SK-N-SH treated with all-trans-retinoic acid at 6 μM for 48 hours (cell line): ENCODE results near the gene VEGFB.

Experiments used
- ATAC-seq: fragments of 200-7000 bp; cut with Tn5 transposase; 3 replicates; pipeline ENCODE4 v1.9.1; 2020; ENCODE audit warnings: mild to moderate bottlenecking, moderate library complexity
- ARNTL ChIP-seq: fragments of 450-650 bp; formaldehyde crosslinking; IDR thresholded peaks from 2 replicates; pipeline ENCODE4 v1.5.0; 2020; ENCODE audit warnings: low read depth, mild to moderate bottlenecking, moderate library complexity, borderline replicate concordance
- BACH2 ChIP-seq: fragments of 250-450 bp; sonication (Bioruptor Pico); IDR thresholded peaks from 2 replicates; pipeline ENCODE4 v1.9.0; 2021; ENCODE audit warnings: mild to moderate bottlenecking, borderline replicate concordance
- CSDC2 ChIP-seq: fragments of 250-450 bp; sonication (Bioruptor Pico); IDR thresholded peaks from 2 replicates; pipeline ENCODE4 v1.5.0; 2020; ENCODE audit warnings: mild to moderate bottlenecking, moderate library complexity
- ESRRG ChIP-seq: fragments of 250-450 bp; sonication (Bioruptor Pico); IDR thresholded peaks from 2 replicates; pipeline ENCODE4 v1.6.1; 2021; ENCODE audit warnings: mild to moderate bottlenecking
- GLIS3 ChIP-seq: fragments of 250-450 bp; sonication (Bioruptor Pico); IDR thresholded peaks from 2 replicates; pipeline ENCODE4 v1.5.0; 2020; ENCODE audit warnings: mild to moderate bottlenecking, moderate library complexity
- ISL1 ChIP-seq: fragments of 250-450 bp; sonication (Bioruptor Pico); IDR thresholded peaks from 2 replicates; pipeline ENCODE4 v2.1.2; 2022; ENCODE audit warnings: mild to moderate bottlenecking, moderate library complexity
- PPARA ChIP-seq: fragments of 250-450 bp; sonication (Bioruptor Pico); IDR thresholded peaks from 2 replicates; pipeline ENCODE4 v1.5.0; 2020; ENCODE audit warnings: mild to moderate bottlenecking, borderline replicate concordance
- RARB ChIP-seq: fragments of 250-450 bp; sonication (Bioruptor Pico); IDR thresholded peaks from 2 replicates; pipeline ENCODE4 v1.8.0; 2021; ENCODE audit warnings: mild to moderate bottlenecking, moderate library complexity
- TCF4 ChIP-seq: fragments of 250-450 bp; sonication (Bioruptor Pico); IDR thresholded peaks from 2 replicates; pipeline ENCODE4 v1.8.0; 2021; ENCODE audit warnings: mild to moderate bottlenecking, moderate library complexity, borderline replicate concordance
- ZFP3 ChIP-seq: fragments of 250-450 bp; sonication (Bioruptor Pico); IDR thresholded peaks from 2 replicates; pipeline ENCODE4 v1.5.0; 2020; ENCODE audit warnings: mild to moderate bottlenecking, moderate library complexity
- ZFP30 ChIP-seq: fragments of 450-650 bp; formaldehyde crosslinking; IDR thresholded peaks from 2 replicates; pipeline ENCODE4 v1.5.0; 2022; ENCODE audit warnings: mild to moderate bottlenecking, moderate library complexity
- ZNF70 ChIP-seq: fragments of 450-650 bp; formaldehyde crosslinking; IDR thresholded peaks from 2 replicates; pipeline ENCODE4 v1.5.0; 2020; ENCODE audit warnings: mild to moderate bottlenecking, moderate library complexity
- ZNF8 ChIP-seq: fragments of 450-650 bp; formaldehyde crosslinking; IDR thresholded peaks from 2 replicates; pipeline ENCODE4 v1.5.0; 2020; ENCODE audit warnings: mild to moderate bottlenecking, moderate library complexity
- TF ChIP-seq, protein P1 (sequence below): fragments of 250-450 bp; sonication (Bioruptor Pico); IDR thresholded peaks from 2 replicates; pipeline ENCODE4 v1.5.1; 2020; ENCODE audit warnings: low read depth, mild to moderate bottlenecking, moderate library complexity
- TF ChIP-seq, protein P2 (sequence below): fragments of 250-450 bp; sonication (Bioruptor Pico); IDR thresholded peaks from 2 replicates; pipeline ENCODE4 v1.5.1; 2021; ENCODE audit warnings: mild to moderate bottlenecking, moderate library complexity
- TF ChIP-seq, protein P3 (sequence below): fragments of 250-450 bp; sonication (Bioruptor Pico); IDR thresholded peaks from 2 replicates; pipeline ENCODE4 v1.8.0; 2020; ENCODE audit warnings: mild to moderate bottlenecking, moderate library complexity, borderline replicate concordance

Gene VEGFB

DNA sequence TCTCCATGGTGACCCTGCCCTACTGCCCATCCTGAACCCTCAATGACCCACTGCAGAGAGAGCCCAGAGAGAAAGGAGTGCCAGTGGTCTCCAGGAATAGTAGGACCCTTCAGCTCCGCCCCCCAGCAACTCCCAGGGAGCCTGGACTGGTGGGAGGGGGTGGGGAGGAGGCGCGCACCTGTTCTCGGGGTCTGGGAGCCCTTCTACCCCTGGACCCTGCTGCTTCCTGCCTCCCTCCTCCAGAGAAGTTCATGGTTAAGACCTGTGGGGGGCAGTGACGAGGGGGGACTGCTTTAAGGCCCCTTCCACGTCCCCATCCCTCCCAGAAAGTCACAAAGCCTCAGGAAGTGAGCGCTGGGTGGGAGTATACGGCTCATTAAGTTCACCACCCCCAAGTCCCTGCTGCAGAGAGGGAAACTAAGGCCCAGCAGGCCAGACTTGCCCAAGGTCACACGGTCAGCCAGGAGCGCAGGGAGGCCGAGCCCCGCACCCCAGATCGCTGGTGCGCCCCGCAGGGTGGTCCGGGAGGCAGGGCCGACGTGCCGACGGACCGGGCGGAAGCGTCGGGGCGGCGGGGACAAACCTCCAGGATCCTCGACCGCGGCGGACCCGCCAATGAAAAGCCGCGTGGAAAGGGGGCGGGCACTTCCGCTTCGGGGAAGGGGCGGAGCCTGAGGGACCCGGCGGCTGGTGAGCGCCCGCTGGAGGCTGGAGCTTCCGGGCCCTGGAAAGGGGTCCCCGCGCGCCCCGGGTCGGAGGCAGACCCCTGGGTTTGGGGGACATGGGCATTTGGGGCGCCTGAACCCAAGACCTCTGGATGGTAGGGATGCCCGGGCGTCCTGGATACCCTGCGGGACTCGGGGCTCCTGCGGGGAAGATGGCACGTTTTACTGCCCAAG is 8.5 kb upstream of the VEGFB start, which contains the start of the genes NUDT22 and TRPT1:
NUDT22 (plus strand) TSS at position 667 of the 899 bp plus-strand sequence. CDS start 379 bp downstream, outside the sequence.
TRPT1 (minus strand) TSS at position 579 of the 899 bp plus-strand sequence; CDS start at position 253, 326 bp downstream.
- TF ChIP-seq, protein P1, sequence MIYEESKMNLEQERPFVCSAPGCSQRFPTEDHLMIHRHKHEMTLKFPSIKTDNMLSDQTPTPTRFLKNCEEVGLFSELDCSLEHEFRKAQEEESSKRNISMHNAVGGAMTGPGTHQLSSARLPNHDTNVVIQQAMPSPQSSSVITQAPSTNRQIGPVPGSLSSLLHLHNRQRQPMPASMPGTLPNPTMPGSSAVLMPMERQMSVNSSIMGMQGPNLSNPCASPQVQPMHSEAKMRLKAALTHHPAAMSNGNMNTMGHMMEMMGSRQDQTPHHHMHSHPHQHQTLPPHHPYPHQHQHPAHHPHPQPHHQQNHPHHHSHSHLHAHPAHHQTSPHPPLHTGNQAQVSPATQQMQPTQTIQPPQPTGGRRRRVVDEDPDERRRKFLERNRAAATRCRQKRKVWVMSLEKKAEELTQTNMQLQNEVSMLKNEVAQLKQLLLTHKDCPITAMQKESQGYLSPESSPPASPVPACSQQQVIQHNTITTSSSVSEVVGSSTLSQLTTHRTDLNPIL, result no peak
- TF ChIP-seq TCF4 (no peak), ZNF8 (no peak), ISL1 (CRISPR knock-in tag) (no peak)
- TF ChIP-seq, protein P2, sequence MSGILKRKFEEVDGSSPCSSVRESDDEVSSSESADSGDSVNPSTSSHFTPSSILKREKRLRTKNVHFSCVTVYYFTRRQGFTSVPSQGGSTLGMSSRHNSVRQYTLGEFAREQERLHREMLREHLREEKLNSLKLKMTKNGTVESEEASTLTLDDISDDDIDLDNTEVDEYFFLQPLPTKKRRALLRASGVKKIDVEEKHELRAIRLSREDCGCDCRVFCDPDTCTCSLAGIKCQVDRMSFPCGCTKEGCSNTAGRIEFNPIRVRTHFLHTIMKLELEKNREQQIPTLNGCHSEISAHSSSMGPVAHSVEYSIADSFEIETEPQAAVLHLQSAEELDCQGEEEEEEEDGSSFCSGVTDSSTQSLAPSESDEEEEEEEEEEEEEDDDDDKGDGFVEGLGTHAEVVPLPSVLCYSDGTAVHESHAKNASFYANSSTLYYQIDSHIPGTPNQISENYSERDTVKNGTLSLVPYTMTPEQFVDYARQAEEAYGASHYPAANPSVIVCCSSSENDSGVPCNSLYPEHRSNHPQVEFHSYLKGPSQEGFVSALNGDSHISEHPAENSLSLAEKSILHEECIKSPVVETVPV (CRISPR knock-in tag), result no peak
- TF ChIP-seq, all 23 proteins: peak for 0
- ATAC-seq, result peak; percentile 84

DNA sequence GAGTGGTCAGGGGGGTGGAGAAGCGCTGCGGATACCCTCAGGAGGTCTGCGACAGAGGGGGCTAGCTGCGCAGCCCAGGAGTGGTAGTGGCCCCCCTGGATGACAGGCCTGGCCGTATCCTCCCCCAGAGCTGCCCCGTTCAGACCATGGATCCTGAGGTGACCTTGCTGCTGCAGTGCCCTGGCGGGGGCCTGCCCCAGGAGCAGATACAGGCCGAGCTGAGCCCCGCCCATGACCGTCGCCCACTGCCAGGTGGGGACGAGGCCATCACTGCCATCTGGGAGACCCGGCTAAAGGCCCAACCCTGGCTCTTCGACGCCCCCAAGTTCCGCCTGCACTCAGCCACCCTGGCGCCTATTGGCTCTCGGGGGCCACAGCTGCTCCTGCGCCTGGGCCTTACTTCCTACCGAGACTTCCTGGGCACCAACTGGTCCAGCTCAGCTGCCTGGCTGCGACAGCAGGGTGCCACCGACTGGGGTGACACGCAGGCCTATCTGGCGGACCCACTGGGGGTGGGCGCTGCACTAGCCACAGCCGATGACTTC is 7.8 kb upstream of the VEGFB start:
- no peak for TF ChIP-seq GLIS3
- TF ChIP-seq, protein P3, sequence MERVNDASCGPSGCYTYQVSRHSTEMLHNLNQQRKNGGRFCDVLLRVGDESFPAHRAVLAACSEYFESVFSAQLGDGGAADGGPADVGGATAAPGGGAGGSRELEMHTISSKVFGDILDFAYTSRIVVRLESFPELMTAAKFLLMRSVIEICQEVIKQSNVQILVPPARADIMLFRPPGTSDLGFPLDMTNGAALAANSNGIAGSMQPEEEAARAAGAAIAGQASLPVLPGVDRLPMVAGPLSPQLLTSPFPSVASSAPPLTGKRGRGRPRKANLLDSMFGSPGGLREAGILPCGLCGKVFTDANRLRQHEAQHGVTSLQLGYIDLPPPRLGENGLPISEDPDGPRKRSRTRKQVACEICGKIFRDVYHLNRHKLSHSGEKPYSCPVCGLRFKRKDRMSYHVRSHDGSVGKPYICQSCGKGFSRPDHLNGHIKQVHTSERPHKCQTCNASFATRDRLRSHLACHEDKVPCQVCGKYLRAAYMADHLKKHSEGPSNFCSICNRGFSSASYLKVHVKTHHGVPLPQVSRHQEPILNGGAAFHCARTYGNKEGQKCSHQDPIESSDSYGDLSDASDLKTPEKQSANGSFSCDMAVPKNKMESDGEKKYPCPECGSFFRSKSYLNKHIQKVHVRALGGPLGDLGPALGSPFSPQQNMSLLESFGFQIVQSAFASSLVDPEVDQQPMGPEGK (CRISPR knock-in tag), result 0 out of 2 replicates have a peak, but pooled peaks have one; percentile 20
- peak; percentile 31 for ATAC-seq

DNA sequence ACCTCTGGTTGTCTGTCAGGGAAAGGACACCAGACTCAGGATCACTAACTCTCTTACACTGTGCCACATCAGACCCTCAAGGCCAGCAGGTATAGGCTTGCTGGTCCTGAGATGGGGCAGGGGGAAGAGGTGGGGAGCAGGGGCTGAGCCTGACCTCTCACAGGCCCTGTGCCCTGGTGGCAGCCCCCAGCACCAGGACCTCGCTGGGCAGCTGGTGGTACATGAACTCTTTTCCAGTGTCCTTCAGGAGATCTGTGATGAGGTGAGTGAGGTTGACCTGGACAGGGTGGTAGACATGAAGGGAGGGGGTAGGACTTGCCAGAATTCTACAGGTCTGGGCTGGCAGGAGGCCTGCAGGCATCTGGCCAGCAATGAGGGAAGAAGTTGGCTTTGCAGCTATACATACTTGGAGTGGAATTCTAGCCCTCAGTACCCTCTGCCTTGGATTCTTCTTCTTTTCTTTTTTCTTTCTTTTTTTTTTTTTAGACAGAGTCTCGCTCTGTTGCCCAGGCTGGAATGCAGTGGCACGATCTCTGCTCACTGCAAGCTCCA is 6.9 kb upstream of the VEGFB start:
- TF ChIP-seq ZFP3 (CRISPR knock-in tag) (no peak), ZNF70 (CRISPR knock-in tag) (no peak), ZNF8 (no peak), RARB (CRISPR knock-in tag) (no peak), BACH2 (CRISPR knock-in tag) (no peak), TCF4 (no peak), CSDC2 (CRISPR knock-in tag) (no peak), PPARA (CRISPR knock-in tag) (no peak), ISL1 (CRISPR knock-in tag) (no peak)
- TF ChIP-seq, protein P3 (CRISPR knock-in tag), result no peak
- TF ChIP-seq, protein P2 (CRISPR knock-in tag), result no peak
- no peak for ATAC-seq

DNA sequence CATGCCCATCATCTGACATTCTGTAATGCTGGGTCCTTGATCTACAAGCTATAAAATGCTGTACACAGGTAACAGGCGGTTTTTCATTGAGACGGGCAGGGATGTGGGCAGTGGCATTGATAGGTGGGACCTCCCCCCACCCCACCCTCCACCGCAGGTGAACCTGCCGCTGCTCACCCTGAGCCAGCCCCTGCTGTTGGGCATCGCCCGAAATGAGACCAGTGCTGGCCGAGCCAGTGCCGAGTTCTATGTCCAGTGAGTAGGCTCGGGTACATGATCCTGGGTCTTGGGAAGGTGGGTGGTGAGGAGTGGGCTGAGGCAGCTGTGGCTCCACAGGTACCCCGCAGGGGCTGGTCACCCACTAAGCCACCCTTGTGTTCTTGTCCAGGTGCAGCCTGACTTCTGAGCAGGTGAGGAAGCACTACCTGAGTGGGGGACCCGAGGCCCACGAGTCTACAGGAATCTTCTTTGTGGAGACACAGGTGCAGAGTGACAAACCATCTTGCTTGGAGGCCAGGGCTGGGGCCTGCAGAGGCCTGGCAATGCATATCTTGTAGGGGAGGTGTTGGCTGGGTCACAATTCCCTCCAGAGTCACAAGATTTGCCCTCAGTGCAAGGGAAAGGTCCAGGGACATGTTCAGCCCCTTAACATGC is 5.2 kb upstream of the VEGFB start:
- TF ChIP-seq, protein P1, result no peak
- TF ChIP-seq ARNTL (CRISPR knock-in tag) (no peak), BACH2 (CRISPR knock-in tag) (no peak), ZFP30 (CRISPR knock-in tag) (no peak), PPARA (CRISPR knock-in tag) (no peak), ESRRG (CRISPR knock-in tag) (no peak)
- TF ChIP-seq, all 23 proteins: peak for 0
- no peak for ATAC-seq
